Hematopoietic multipotent progenitor cell treated with erythropoietin and hydrocortisone succinate and interleukin-3 and kit ligand, for 4 days (in vitro differentiated cells): ENCODE measurements around the gene TRIM75.
"Not testable (repeated sequence)": the region's sequence is repeated elsewhere in the genome, so short reads cannot be mapped to it uniquely, and the experiment has no call there.

ENCODE experiments used
- DNase-seq: peaks from one replicate; pipeline ENCODE4 v3.0.0-alpha.2; 2015

The TRIM75 gene

GRCh38 chr4:165079476-165079875 is 25.8 kb downstream of the TRIM75 start:
- peak; percentile 38 for DNase-seq

- DNase-seq = not testable (repeated sequence)
Observed at GRCh38 chr4:165084787-165085186, 31.1 kb downstream of the TRIM75 start.

GRCh38 chr4:165085946-165086345 is 32.3 kb downstream of the TRIM75 start:
- DNase-seq = no peak

- DNase-seq = no peak
Observed at GRCh38 chr4:165088366-165088765, 34.7 kb downstream of the TRIM75 start.

- not testable (repeated sequence) for DNase-seq
Observed at GRCh38 chr4:165092187-165092586, 38.5 kb downstream of the TRIM75 start.

GRCh38 chr4:165094873-165095272 is 41.2 kb downstream of the TRIM75 start:
- no peak for DNase-seq

GRCh38 chr4:165095291-165095690 is 41.6 kb downstream of the TRIM75 start:
- no peak for DNase-seq

- DNase-seq = peak; percentile 61
Observed at GRCh38 chr4:165096776-165097175, 43.1 kb downstream of the TRIM75 start.

GRCh38 chr4:165101641-165102040 is 48.0 kb downstream of the TRIM75 start:
- no peak for DNase-seq

- no peak for DNase-seq
Observed at GRCh38 chr4:165106518-165106917, 52.9 kb downstream of the TRIM75 start.
